Neural progenitor cell (in vitro differentiated cells): ENCODE results near the gene VPS13D.

ENCODE experiments used
- CTCF ChIP-seq: fragments of 200-600 bp; sonication (generic); IDR thresholded peaks from 2 replicates; pipeline ENCODE4 v1.5.1; 2017; ENCODE audit warnings: antibody characterized with exemption, mild to moderate bottlenecking
- EZH2phosphoT487 ChIP-seq: fragments of 200-600 bp; sonication (generic); IDR thresholded peaks from 2 replicates; pipeline ENCODE4 v1.6.1; 2017; ENCODE audit warnings: antibody characterized with exemption

- no peak for TF ChIP-seq CTCF
- TF ChIP-seq EZH2phosphoT487 = no peak
Measured at GRCh38 chr1:12245116-12245515, 15.3 kb downstream of the VPS13D start.
